Upper lobe of right lung (tissue), 1 donor: Measurements from ENCODE around the gene ASPSCR1. TPM values are rescaled to one million over a fixed set of nuclear protein-coding genes. Genes with fewer than 3 reads are reported as not detected.

ENCODE experiments used
- ATAC-seq: fragments of 200-7000 bp; cut with Tn5 transposase; one replicate; pipeline ENCODE4 v1.9.1; 2020; ENCODE audit warnings: mild to moderate bottlenecking, moderate library complexity
- DNase-seq: peaks from one replicate; pipeline ENCODE4 v3.0.0-alpha.2; 2020
- H3K27ac ChIP-seq: fragments of 200-600 bp; one replicate; pipeline ENCODE4 v1.8.0; 2022
- H3K27me3 ChIP-seq: fragments of 200-600 bp; one replicate; pipeline ENCODE4 v1.8.0; 2022; ENCODE audit warnings: mild to moderate bottlenecking
- H3K36me3 ChIP-seq: fragments of 200-600 bp; one replicate; pipeline ENCODE4 v1.8.0; 2022
- H3K4me1 ChIP-seq: fragments of 200-600 bp; one replicate; pipeline ENCODE4 v1.8.0; 2022
- H3K4me3 ChIP-seq: fragments of 200-600 bp; one replicate; pipeline ENCODE4 v1.8.0; 2022; ENCODE audit warnings: mild to moderate bottlenecking
- H3K9me3 ChIP-seq: fragments of 200-600 bp; one replicate; pipeline ENCODE4 v1.8.0; 2022
- intact Hi-C: fragments of 100-400 bp; cut with DNase I; formaldehyde crosslinking; loops from one replicate; pipeline ENCODE4 v1.11.0; 2022
- total RNA-seq: library from RNA; stranded (reverse); fragmentation: NEBNext Ultra II Directional; extraction: Animal tissue kit (Norgen Biotek cat#: 25700); gene quantifications from one replicate; pipeline ENCODE4 v1.2.1, GENCODE V29; 2021
- TF ChIP-seq, protein P1 (sequence below): fragments of 200-600 bp; IDR thresholded peaks from one replicate; pipeline ENCODE4 v1.8.0; 2022; ENCODE audit warnings: antibody characterized with exemption
- donor health status: DM: no; HTN: yes; CAD: no; lungs with severe emphysema.

The ASPSCR1 gene
- total RNA-seq, 1 donor from 2014 or later = 50.3 TPM

DNA sequence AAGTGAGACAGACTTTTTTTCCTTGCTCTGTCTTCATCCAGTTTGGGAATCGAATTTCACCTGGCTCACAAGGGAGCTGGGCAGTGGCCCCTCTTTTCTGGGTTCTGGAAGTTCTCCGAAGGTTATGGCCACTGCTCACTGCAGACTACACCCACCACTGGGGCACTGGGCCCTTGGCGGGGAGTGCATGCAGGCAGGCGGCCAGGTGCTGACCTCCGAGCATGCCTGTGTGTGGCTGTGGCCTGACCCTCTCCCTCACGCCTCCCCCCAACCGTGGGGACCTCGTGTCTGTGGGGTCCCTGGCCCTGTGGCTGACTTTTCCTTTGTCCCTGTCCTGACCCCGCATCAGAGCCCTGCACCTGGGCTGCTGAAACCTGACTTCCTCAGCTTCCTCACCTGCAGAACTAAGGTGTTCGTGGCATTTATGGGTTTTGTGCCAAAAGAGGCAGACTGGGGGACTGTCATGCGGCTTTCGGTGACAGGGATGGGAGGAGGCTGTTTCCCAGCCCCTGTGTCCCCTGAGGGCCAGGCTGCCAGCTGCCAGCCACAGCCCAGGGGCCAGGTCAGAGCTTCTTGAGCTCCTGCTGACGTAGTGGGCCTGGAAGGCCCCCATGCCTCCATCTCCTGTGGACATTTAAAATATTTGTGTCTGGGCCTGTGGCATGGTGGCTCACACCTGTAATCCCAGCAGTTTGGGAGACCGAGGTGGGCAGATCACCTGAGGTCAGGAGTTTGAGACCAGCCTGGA is 21.4 kb downstream of the ASPSCR1 start:
- Histone ChIP-seq H3K36me3 (peaks cover 4% of the 10 kb centered on the region), H3K27me3 (no peaks in the 10 kb centered on the region), H3K4me3 (no peak overlapping the region), H3K4me1 (peaks cover 3% of the 10 kb centered on the region), H3K27ac (peak overlapping the region; percentile 17), H3K9me3 (no peaks in the 10 kb centered on the region)
- intact Hi-C loops = no loop called here
- TF ChIP-seq, protein P1, sequence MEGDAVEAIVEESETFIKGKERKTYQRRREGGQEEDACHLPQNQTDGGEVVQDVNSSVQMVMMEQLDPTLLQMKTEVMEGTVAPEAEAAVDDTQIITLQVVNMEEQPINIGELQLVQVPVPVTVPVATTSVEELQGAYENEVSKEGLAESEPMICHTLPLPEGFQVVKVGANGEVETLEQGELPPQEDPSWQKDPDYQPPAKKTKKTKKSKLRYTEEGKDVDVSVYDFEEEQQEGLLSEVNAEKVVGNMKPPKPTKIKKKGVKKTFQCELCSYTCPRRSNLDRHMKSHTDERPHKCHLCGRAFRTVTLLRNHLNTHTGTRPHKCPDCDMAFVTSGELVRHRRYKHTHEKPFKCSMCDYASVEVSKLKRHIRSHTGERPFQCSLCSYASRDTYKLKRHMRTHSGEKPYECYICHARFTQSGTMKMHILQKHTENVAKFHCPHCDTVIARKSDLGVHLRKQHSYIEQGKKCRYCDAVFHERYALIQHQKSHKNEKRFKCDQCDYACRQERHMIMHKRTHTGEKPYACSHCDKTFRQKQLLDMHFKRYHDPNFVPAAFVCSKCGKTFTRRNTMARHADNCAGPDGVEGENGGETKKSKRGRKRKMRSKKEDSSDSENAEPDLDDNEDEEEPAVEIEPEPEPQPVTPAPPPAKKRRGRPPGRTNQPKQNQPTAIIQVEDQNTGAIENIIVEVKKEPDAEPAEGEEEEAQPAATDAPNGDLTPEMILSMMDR = no peak
- ATAC-seq (no peak), DNase-seq (no peak)

DNA sequence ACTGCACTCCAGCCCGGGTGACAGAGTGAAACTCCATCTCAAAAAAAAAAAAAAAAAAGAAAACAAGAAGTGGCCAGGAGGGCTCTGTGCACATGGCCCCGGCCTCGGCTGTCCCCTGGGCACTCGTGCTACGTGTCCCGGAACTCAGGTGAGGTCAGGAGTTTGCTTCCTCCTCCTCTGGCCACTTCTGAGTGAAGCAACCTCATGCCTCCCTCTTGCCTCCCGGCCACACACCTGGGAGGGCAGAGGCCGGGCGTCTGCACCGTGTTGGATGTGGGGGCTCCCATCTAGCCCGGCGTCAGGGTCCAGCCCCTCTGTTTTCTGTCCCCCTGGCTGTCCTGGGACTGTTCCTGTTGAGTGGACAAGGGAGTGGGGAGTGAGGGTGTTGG is 22.2 kb downstream of the ASPSCR1 start:
- ATAC-seq (peak; percentile 83), DNase-seq (peak; percentile 85)
- Histone ChIP-seq H3K27ac (peak overlapping the region; percentile 17), H3K9me3 (no peaks in the 10 kb centered on the region), H3K36me3 (peaks cover 4% of the 10 kb centered on the region), H3K27me3 (no peaks in the 10 kb centered on the region), H3K4me1 (peaks cover 1% of the 10 kb centered on the region), H3K4me3 (no peak overlapping the region)
- intact Hi-C loops = no loop called here
- TF ChIP-seq, protein P1 = no peak

GRCh38 chr17:81999976-82000802 is 22.8 kb downstream of the ASPSCR1 start:
- peak; percentile 5 for ATAC-seq

GRCh38 chr17:82000803-82001570 is 23.6 kb downstream of the ASPSCR1 start:
- no peaks in the 10 kb centered on the region for H3K27me3 ChIP-seq
- no peaks in the 10 kb centered on the region for H3K4me1 ChIP-seq
- H3K9me3 ChIP-seq = no peaks in the 10 kb centered on the region
- no peak overlapping the region for H3K4me3 ChIP-seq
- peaks cover 4% of the 10 kb centered on the region for H3K36me3 ChIP-seq
- TF ChIP-seq, protein P1 = no peak
- H3K27ac ChIP-seq = no peak overlapping the region
- ATAC-seq (no peak), DNase-seq (no peak)
- intact Hi-C loops = no loop called here

More at GRCh38 chr17:81999976-82000802, 22.8 kb downstream of the ASPSCR1 start:
- Histone ChIP-seq H3K27me3 (no peaks in the 10 kb centered on the region), H3K9me3 (no peaks in the 10 kb centered on the region), H3K27ac (no peak overlapping the region), H3K36me3 (peaks cover 4% of the 10 kb centered on the region), H3K4me3 (no peak overlapping the region), H3K4me1 (no peaks in the 10 kb centered on the region)
- no peak for DNase-seq
- TF ChIP-seq, protein P1 = no peak
- intact Hi-C loops = no loop called here

GRCh38 chr17:82001571-82002056 is 24.2 kb downstream of the ASPSCR1 start:
- TF ChIP-seq, protein P1 = no peak
- no peak for DNase-seq
- no peaks in the 10 kb centered on the region for H3K9me3 ChIP-seq
- no peaks in the 10 kb centered on the region for H3K4me1 ChIP-seq
- ATAC-seq = no peak
- no peak overlapping the region for H3K4me3 ChIP-seq
- H3K36me3 ChIP-seq = peaks cover 2% of the 10 kb centered on the region
- H3K27ac ChIP-seq = no peak overlapping the region
- H3K27me3 ChIP-seq = no peaks in the 10 kb centered on the region
- intact Hi-C loops = no loop called here
